HepG2 (cell line): ENCODE measurements around the gene CPXM1. TPM values are rescaled to one million over a fixed set of nuclear protein-coding genes. Genes with fewer than 3 reads are reported as not detected.
A peak's percentile ranks its signal among the peaks of the same experiment; 100 is the strongest.

ENCODE experiments used
- CTCF ChIP-seq: sonication (generic); formaldehyde crosslinking; IDR thresholded peaks from 2 replicates; pipeline ENCODE4 v1.5.0; 2020; ENCODE audit warnings: mild to moderate bottlenecking, missing genetic modification reagents, moderate library complexity
- GATAD1 ChIP-seq: IDR thresholded peaks from 2 replicates; pipeline ENCODE4 v1.6.1; 2016; ENCODE audit warnings: missing genetic modification reagents, missing compliant biosample characterization
- HDAC1 ChIP-seq: sonication (generic); formaldehyde crosslinking; IDR thresholded peaks from 2 replicates; pipeline ENCODE4 v1.5.1; 2020; ENCODE audit warnings: mild to moderate bottlenecking, missing genetic modification reagents
- JUN ChIP-seq: sonication (generic); formaldehyde crosslinking; IDR thresholded peaks from 2 replicates; pipeline ENCODE4 v1.4.0; 2020; ENCODE audit warnings: mild to moderate bottlenecking, missing genetic modification reagents
- NAIF1 ChIP-seq: sonication (generic); formaldehyde crosslinking; IDR thresholded peaks from 2 replicates; pipeline ENCODE4 v1.5.0; 2020; ENCODE audit warnings: mild to moderate bottlenecking, missing genetic modification reagents, borderline replicate concordance
- POGZ ChIP-seq: sonication (generic); formaldehyde crosslinking; IDR thresholded peaks from 2 replicates; pipeline ENCODE4 v1.4.0; 2020; ENCODE audit warnings: mild to moderate bottlenecking, missing genetic modification reagents
- RAD21 ChIP-seq: fragments of 450-650 bp; formaldehyde crosslinking; IDR thresholded peaks from 2 replicates; pipeline ENCODE4 v1.5.0; 2020; ENCODE audit warnings: mild to moderate bottlenecking
- RFXANK ChIP-seq: IDR thresholded peaks from 2 replicates; pipeline ENCODE4 v1.6.1; 2016
- SAFB2 ChIP-seq: sonication (generic); formaldehyde crosslinking; IDR thresholded peaks from 2 replicates; pipeline ENCODE4 v1.5.1; 2020; ENCODE audit warnings: missing genetic modification reagents, low read depth, mild to moderate bottlenecking, borderline replicate concordance
- SMARCC2 ChIP-seq: fragments of 450-650 bp; IDR thresholded peaks from 2 replicates; pipeline ENCODE4 v1.6.1; 2017; ENCODE audit warnings: antibody characterized with exemption, mild to moderate bottlenecking
- SMARCE1 ChIP-seq: fragments of 450-650 bp; IDR thresholded peaks from 2 replicates; pipeline ENCODE4 v1.6.1; 2017; ENCODE audit warnings: borderline replicate concordance
- ZFP36L1 ChIP-seq: sonication (generic); formaldehyde crosslinking; IDR thresholded peaks from 2 replicates; pipeline ENCODE4 v1.8.0; 2022; ENCODE audit warnings: mild to moderate bottlenecking, missing genetic modification reagents, moderate library complexity
- ZNF782 ChIP-seq: sonication (generic); formaldehyde crosslinking; IDR thresholded peaks from 2 replicates; pipeline ENCODE4 v1.4.0; 2020; ENCODE audit warnings: missing genetic modification reagents, mild to moderate bottlenecking, borderline replicate concordance
- polyA plus RNA-seq, 8 experiments: library from polyadenylated mRNA; depleted of rRNA in 3 of 8; stranded (reverse) in 7 of 8; unstranded in 1 of 8; fragments of >200 nt; fragmentation: Illumina TruSeq in 4 of 8; extraction: Trizol in 4 of 8; gene quantifications; 2 replicates each; pipeline versions ENCODE4 v1.2.1 to v1.2.3, GENCODE V29; 2011 to 2016; ENCODE audit warnings: low read depth in 4 of 8, missing spikeins in 1 of 8, mixed read lengths in 1 of 8; ENCODE audit not compliant: insufficient read depth in 1 of 8
- total RNA-seq, 5 experiments: library from RNA; depleted of rRNA; stranded (reverse); fragments of >200 nt; fragmentation: Illumina TruSeq; extraction: Trizol; gene quantifications; 2 replicates each; pipeline ENCODE4 v1.2.3, GENCODE V29; 2016; ENCODE audit warnings: low read depth in 1 of 5
- TF ChIP-seq, protein P1 (sequence below): sonication (generic); formaldehyde crosslinking; IDR thresholded peaks from 2 replicates; pipeline ENCODE4 v1.8.1; 2022; ENCODE audit warnings: low read depth, mild to moderate bottlenecking, missing genetic modification reagents
- TF ChIP-seq, protein P2 (sequence below): sonication (generic); formaldehyde crosslinking; IDR thresholded peaks from 2 replicates; pipeline ENCODE4 v1.4.0; 2020; ENCODE audit warnings: missing genetic modification reagents, borderline replicate concordance
- TF ChIP-seq, protein P3 (sequence below): sonication (generic); formaldehyde crosslinking; conservative IDR thresholded peaks from 2 replicates; pipeline ENCODE4 v1.8.0; 2022; ENCODE audit warnings: mild to moderate bottlenecking, moderate library complexity, missing genetic modification reagents
- TF ChIP-seq, protein P4 (sequence below): sonication (generic); formaldehyde crosslinking; IDR thresholded peaks from 2 replicates; pipeline ENCODE4 v1.4.0; 2020; ENCODE audit warnings: mild to moderate bottlenecking, missing genetic modification reagents

The CPXM1 gene
- total and polyA plus RNA-seq, 2 of the 13 experiments (the other 11 are each of a cell fraction or from before 2014, with no cell fraction given), result 0.07 TPM; not detected in 1

DNA sequence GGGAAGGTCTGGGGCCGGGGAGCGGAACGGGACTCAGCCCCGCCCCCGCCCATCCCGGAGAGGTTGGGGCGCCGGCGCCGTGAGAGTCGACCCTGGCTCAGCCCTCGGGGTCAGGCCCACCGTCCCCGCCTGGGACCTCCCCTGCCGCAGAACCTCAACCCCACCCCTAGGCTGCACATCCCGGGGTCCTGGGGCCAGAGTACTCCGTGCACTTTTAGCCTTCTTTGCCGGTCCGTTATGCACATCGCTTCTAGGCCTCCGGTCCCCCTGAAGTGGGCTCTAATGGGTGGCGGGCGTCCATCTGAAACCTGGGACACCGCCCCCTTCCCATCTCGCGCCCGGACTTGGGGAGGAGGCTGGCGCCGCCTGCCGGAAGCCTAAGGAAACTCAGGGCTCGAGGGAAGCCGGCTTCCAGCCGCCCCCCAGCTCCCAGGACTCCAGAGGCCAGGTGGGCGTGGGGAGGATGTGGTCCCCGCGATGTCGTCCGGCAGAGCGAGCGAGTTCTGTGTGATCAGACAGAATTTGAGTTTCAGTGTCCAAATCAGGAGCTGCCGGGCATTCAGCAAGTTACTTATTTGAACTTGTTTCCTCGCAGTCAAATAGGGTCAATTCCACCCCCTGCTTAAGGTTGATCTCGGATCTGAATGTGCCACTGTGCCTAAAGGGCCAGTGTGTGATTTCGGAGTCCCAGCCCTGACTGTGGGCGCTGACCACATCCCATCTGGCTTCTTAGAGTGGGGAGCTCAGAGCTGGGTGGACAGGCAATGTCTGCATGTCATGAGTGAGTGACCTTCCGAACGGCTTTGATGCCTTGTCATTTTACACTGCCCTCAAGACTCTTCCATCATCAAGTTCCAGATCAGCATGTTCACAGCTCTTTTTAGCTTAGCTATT, 47.6 kb downstream of the CPXM1 start (continued):
- TF ChIP-seq, protein P1, sequence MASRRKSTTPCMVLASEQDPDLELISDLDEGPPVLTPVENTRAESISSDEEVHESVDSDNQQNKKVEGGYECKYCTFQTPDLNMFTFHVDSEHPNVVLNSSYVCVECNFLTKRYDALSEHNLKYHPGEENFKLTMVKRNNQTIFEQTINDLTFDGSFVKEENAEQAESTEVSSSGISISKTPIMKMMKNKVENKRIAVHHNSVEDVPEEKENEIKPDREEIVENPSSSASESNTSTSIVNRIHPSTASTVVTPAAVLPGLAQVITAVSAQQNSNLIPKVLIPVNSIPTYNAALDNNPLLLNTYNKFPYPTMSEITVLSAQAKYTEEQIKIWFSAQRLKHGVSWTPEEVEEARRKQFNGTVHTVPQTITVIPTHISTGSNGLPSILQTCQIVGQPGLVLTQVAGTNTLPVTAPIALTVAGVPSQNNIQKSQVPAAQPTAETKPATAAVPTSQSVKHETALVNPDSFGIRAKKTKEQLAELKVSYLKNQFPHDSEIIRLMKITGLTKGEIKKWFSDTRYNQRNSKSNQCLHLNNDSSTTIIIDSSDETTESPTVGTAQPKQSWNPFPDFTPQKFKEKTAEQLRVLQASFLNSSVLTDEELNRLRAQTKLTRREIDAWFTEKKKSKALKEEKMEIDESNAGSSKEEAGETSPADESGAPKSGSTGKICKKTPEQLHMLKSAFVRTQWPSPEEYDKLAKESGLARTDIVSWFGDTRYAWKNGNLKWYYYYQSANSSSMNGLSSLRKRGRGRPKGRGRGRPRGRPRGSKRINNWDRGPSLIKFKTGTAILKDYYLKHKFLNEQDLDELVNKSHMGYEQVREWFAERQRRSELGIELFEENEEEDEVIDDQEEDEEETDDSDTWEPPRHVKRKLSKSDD (CRISPR knock-in tag), result no peak
- TF ChIP-seq JUN (no peak), ZFP36L1 (no peak), SMARCC2 (no peak), RAD21 (CRISPR knock-in tag) (peak; percentile 68), HDAC1 (CRISPR knock-in tag) (no peak), RFXANK (CRISPR knock-in tag) (no peak), POGZ (no peak), CTCF (CRISPR knock-in tag) (peak; percentile 92), GATAD1 (CRISPR knock-in tag) (no peak), NAIF1 (CRISPR knock-in tag) (no peak), ZNF782 (CRISPR knock-in tag) (no peak), SMARCE1 (no peak), SAFB2 (CRISPR knock-in tag) (no peak)
- TF ChIP-seq, protein P2, sequence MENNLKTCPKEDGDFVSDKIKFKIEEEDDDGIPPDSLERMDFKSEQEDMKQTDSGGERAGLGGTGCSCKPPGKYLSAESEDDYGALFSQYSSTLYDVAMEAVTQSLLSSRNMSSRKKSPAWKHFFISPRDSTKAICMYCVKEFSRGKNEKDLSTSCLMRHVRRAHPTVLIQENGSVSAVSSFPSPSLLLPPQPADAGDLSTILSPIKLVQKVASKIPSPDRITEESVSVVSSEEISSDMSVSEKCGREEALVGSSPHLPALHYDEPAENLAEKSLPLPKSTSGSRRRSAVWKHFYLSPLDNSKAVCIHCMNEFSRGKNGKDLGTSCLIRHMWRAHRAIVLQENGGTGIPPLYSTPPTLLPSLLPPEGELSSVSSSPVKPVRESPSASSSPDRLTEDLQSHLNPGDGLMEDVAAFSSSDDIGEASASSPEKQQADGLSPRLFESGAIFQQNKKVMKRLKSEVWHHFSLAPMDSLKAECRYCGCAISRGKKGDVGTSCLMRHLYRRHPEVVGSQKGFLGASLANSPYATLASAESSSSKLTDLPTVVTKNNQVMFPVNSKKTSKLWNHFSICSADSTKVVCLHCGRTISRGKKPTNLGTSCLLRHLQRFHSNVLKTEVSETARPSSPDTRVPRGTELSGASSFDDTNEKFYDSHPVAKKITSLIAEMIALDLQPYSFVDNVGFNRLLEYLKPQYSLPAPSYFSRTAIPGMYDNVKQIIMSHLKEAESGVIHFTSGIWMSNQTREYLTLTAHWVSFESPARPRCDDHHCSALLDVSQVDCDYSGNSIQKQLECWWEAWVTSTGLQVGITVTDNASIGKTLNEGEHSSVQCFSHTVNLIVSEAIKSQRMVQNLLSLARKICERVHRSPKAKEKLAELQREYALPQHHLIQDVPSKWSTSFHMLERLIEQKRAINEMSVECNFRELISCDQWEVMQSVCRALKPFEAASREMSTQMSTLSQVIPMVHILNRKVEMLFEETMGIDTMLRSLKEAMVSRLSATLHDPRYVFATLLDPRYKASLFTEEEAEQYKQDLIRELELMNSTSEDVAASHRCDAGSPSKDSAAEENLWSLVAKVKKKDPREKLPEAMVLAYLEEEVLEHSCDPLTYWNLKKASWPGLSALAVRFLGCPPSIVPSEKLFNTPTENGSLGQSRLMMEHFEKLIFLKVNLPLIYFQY, result no peak
- TF ChIP-seq, protein P3, sequence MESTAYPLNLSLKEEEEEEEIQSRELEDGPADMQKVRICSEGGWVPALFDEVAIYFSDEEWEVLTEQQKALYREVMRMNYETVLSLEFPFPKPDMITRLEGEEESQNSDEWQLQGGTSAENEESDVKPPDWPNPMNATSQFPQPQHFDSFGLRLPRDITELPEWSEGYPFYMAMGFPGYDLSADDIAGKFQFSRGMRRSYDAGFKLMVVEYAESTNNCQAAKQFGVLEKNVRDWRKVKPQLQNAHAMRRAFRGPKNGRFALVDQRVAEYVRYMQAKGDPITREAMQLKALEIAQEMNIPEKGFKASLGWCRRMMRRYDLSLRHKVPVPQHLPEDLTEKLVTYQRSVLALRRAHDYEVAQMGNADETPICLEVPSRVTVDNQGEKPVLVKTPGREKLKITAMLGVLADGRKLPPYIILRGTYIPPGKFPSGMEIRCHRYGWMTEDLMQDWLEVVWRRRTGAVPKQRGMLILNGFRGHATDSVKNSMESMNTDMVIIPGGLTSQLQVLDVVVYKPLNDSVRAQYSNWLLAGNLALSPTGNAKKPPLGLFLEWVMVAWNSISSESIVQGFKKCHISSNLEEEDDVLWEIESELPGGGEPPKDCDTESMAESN, result peak; percentile 56; the same call in 1 of the 2 replicates
- TF ChIP-seq, protein P4, sequence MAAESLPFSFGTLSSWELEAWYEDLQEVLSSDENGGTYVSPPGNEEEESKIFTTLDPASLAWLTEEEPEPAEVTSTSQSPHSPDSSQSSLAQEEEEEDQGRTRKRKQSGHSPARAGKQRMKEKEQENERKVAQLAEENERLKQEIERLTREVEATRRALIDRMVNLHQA (CRISPR knock-in tag), result no peak
